ENCODE data around the gene CNTN5.

The CNTN5 gene

DNA sequence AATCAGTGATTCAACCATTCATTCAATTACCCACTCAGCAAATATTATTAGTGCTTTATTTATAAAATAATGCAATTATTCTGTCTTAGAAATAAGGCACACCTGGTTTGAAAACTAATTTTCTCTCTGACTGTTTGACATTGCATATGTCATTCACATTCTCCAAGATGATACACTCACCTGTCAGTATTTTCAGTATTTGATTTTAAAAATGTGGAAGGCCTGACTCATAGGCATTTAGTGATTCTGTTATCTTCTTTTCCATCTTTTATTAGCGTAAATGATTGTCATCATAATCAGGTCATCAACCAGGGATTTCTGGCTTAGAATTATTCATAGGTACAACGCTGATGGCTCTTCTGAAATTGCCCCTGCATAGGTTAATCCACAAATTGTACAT lies 480.9 kb downstream of the CNTN5 start:
- DNase-seq (ENCODE audit: extremely low read depth in 1 of 2, low read depth in 1 of 2) = no peak

- DNase-seq (ENCODE audit: extremely low read depth in 1 of 2, low read depth in 1 of 2) = no peak
Observed at GRCh38 chr11:99505316-99505715, 484.6 kb downstream of the CNTN5 start.

DNA sequence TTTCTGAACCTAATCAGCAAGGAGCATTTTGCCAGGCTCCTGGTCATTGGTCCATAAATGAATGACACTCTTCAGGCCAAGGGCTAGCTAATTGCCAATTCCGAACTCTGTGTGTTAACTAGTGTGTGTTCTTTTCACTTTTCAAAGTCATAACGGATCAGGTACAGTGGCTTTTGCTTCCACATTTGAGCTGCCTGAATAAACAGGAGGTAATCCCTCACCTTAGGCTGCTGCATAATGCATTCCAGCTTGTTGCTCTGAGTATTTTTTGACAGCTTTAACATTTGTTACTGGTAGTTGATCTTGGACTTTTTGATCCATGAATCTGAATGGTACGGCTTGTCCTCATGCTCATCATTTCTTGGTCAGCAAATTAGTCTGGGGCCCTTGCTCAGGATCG lies 485.1 kb downstream of the CNTN5 start:
- no peak for DNase-seq (ENCODE audit: extremely low read depth in 1 of 2, low read depth in 1 of 2)

DNA sequence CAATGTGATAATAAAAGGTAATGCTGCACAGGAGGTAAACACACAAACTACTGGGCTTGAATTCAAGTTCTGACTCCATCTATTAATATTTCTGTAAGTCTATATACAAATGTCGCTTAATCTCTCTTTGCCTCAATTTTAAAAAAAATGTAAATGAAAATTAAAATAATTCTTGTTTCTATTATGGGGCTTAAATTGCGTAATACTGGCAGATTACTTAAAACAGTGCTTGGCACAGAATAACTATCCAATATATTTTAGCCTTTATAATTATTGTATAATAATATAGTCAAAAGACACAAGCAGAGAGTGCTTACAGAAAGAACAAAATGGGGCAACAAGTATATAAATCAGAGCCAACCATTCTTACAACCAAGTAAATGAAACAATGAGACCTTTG lies 489.1 kb downstream of the CNTN5 start:
- DNase-seq (ENCODE audit: extremely low read depth in 1 of 2, low read depth in 1 of 2) = no peak

DNA sequence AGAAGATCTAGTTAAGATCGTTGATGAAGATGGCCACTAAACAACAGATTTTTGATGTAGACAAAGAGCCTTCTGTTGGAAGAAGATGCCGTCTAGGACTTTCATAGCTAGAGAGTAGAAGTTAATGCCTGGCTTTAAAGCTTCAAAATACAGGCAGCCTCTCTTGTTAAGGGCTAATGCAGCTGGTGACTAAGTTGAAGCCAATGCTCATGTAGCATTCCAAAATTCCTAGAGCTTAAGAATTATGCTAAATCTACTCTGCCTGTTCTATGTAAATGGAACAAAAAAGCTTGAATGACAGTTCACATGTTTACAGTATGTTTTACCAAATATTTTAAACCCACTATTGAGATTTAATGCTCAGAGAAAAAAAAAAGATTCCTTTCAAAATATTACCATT lies 492.6 kb downstream of the CNTN5 start:
- no peak for DNase-seq (ENCODE audit: extremely low read depth in 1 of 2, low read depth in 1 of 2)

- DNase-seq (ENCODE audit: extremely low read depth in 1 of 2, low read depth in 1 of 2) = no peak
Observed at GRCh38 chr11:99519095-99519494, 498.3 kb downstream of the CNTN5 start.

DNA sequence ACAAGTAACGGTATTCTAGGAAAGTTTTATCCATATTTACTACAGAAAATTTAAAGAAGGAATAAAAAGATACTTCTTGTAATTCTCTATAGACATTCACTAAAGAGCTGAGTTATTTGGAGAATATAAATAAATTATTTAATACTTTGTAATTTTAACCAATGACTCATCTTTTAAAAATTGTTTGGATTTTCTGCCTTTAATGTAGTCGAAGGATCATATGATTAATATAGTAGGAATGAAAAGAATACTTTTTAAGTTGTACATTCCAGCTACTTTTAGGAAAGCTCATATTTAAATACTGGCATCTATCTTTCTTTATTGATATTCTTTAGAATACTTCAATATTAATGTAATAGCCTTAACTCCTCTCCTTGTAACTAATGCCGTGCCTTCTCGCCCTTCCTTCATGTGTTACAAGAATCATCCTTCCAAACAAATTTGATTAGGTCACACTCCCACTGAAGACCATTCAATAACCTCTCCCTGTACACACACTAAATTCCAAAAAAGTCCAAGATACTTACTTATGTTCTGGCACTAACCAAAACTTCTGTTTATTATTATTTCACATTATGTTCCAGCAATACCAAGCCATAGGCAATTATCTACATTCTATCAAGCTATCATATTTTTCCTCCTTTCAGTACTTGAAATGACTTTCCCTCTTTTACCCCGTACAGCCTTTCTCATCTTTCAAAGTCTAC lies 501.9 kb downstream of the CNTN5 start:
- no peak for DNase-seq (ENCODE audit: extremely low read depth in 1 of 2, low read depth in 1 of 2)

DNA sequence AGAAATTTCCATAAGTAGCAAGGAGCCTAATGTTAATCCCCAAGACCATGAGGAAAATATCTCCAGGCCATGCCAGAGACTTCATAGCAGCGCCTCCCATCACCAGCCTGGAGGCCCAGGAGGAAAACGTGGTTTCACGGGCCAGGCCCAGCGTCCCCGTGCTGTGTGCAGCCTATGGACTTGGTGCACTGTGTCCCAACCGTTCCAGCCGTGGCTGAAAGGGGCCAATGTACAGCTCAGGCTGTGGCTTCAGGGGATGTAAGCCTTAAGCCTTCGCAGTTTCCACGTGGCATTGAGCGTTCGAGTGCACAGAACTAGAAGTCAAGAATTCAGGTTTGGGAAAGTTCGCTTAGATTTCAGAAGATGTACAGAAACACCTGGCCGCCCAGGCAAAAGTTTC lies 510.7 kb downstream of the CNTN5 start:
- no peak for DNase-seq (ENCODE audit: extremely low read depth in 1 of 2, low read depth in 1 of 2)

DNA sequence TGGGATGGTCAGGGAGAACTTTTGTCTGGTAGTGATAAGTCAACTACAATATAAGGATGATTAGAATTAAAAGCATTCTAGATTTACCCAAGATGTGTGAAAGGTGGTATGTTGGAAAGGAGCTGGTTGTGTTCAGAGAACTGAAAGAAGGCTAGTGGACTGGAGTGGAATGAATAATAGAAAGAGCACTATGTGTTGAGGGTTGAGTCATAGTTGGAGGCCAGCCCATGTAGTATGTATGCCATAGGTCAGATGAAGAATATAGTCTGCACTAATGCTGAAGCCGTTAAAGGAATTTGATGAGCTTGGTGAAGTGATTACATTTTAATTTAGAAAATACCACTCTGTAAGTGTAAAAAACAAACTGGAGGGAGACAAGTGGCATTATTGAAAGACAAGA lies 514.1 kb downstream of the CNTN5 start:
- DNase-seq (ENCODE audit: extremely low read depth in 1 of 2, low read depth in 1 of 2) = no peak

DNA sequence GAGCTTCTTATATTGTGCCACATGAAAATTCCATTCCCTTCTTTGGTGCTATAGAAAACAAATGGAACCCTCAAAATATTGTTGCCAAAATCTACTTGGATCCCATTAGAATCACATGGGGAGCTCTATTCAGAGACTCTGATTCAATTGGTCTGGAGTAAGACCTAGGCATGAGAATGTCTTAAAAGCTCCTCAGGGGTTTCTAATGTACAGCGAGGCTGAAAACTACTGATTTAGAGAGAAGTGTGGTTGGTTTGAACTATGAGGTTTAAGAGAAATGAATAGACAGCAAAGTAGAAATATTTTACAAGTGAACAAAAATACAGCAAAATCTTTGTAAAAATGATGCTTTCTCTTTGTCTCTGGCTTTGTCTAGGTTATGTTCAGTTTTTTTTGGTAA lies 514.7 kb downstream of the CNTN5 start:
- no peak for DNase-seq (ENCODE audit: extremely low read depth in 1 of 2, low read depth in 1 of 2)

GRCh38 chr11:99535819-99536218 lies 515.1 kb downstream of the CNTN5 start:
- DNase-seq (ENCODE audit: extremely low read depth in 1 of 2, low read depth in 1 of 2) = no peak

GRCh38 chr11:99537681-99538080 lies 516.9 kb downstream of the CNTN5 start:
- DNase-seq (ENCODE audit: extremely low read depth in 1 of 2, low read depth in 1 of 2) = no peak

DNA sequence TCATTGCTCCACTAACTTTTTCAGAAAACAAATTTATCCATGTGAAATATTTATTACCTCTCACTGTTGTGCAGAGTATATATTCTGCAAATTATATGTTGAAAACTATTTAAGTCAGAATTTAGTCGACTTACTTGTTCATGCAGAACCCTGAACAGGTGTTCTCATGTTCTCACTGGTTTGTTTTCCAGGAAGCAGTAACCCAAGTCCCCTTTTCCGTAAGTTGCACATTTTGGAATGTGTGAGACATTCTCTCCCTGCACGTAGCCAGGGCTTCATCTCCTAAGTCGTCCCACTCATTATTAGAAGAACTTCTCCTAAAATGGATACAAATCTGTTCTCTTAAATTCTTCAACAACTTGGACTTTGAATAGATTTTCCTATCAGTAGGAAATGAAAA lies 524.9 kb downstream of the CNTN5 start:
- no peak for DNase-seq (ENCODE audit: extremely low read depth in 1 of 2, low read depth in 1 of 2)

GRCh38 chr11:99548264-99548663 lies 527.5 kb downstream of the CNTN5 start:
- DNase-seq (ENCODE audit: extremely low read depth in 1 of 2, low read depth in 1 of 2) = no peak

DNA sequence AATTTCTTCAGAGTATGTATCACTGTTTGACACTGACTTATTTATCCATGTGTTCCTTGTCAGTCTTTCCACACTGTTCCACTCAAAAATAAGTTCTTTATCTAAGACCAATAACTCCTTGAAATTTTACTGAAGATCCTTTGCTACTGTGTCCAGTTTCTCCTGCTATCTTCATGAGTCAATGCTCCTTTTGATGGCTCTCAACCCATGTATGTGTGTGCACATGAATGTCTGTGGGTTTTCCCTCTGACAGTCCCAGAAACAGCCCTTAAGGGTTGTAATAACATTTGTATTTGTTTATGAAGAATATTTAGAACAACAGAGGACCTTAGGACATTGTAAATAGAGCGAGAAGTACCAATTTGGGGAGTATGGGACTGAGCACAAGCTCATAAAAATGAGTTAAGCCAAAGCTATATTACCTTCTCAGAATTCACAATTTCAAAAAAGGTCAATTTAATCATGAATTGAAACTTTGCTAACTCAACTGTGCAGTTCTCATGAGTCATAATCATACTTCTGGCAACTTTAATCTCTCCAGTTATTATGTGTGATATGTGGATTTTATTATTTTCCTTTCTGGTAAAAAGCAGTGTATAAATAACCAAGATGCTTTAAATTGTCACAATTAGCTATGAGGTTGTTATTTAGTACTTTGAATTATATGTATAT lies 533.6 kb downstream of the CNTN5 start:
- no peak for DNase-seq (ENCODE audit: extremely low read depth in 1 of 2, low read depth in 1 of 2)

GRCh38 chr11:99555486-99555885 lies 534.7 kb downstream of the CNTN5 start:
- DNase-seq (ENCODE audit: extremely low read depth in 1 of 2, low read depth in 1 of 2) = no peak

GRCh38 chr11:99565333-99565732 lies 544.6 kb downstream of the CNTN5 start:
- DNase-seq (ENCODE audit: extremely low read depth in 1 of 2, low read depth in 1 of 2) = no peak

- DNase-seq (ENCODE audit: extremely low read depth in 1 of 2, low read depth in 1 of 2) = no peak
Observed at GRCh38 chr11:99567334-99567956, 546.7 kb downstream of the CNTN5 start.

- no peak for DNase-seq (ENCODE audit: extremely low read depth in 1 of 2, low read depth in 1 of 2)
Observed at GRCh38 chr11:99568808-99569207, 548.1 kb downstream of the CNTN5 start.

- DNase-seq (ENCODE audit: extremely low read depth in 1 of 2, low read depth in 1 of 2) = no peak
Observed at GRCh38 chr11:99571094-99571493, 550.3 kb downstream of the CNTN5 start.

- no peak for DNase-seq (ENCODE audit: extremely low read depth in 1 of 2, low read depth in 1 of 2)
Observed at GRCh38 chr11:99584830-99585229, 564.1 kb downstream of the CNTN5 start.

- DNase-seq (ENCODE audit: extremely low read depth in 1 of 2, low read depth in 1 of 2) = no peak
Observed at GRCh38 chr11:99585606-99586005, 564.9 kb downstream of the CNTN5 start.
